ENCODE measurements around the gene STARD3NL. TPM values are rescaled to one million over a fixed set of nuclear protein-coding genes. Genes with fewer than 3 reads are reported as not detected.
A peak's percentile ranks its signal among the peaks of the same experiment; 100 is the strongest.

Gene STARD3NL
- total and polyA plus RNA-seq, 2 experiments from 2014 or later, result 55.1 to 55.3 TPM

DNA sequence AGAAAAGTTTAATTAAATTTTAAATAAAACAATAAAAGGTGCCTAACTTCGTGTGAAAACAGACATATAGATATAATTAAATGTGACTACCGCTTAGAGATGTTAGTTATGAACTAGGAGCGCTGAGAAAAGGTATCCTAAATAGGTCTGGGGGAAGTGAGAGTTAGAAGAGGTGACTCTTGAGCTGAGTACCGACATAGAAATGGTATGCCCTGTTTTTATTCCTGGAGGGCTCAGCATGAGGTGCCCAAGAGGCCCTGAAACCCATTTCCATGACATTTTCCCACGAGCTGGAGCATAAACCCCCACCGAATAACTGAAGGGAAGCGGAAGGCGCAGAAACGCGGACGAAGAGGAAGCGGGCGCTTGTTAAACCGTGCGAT is 433 bp upstream of the STARD3NL start:
- H3K4me1 ChIP-seq (ENCODE audit: insufficient read depth), result 0 out of 2 replicates have a peak, but pooled peaks cover 4% of the 10 kb centered on the region
- peaks cover 3% of the 10 kb centered on the region for H3K27me3 Mint-ChIP-seq (ENCODE audit: insufficient read depth, low read depth, poor library complexity)
- H3K36me3 ChIP-seq (ENCODE audit: insufficient read depth), result no peaks in the 10 kb centered on the region
- H2AFZ ChIP-seq, result peak overlapping the region; percentile 76
- peak overlapping the region; percentile 75 for H3K27ac ChIP-seq (ENCODE audit: low read depth)
- H3K27me3 ChIP-seq (ENCODE audit: insufficient read depth), result no peaks in the 10 kb centered on the region
- no peaks in the 10 kb centered on the region for H4K20me1 ChIP-seq (replicated peaks; ENCODE audit: insufficient read depth)
- H3K4me3 ChIP-seq, result peak overlapping the region; percentile 55
- no peak for DNase-seq (ENCODE audit: low spot score)
- H3K27ac Mint-ChIP-seq, result peak overlapping the region; percentile 95
- H3F3A ChIP-seq (replicated peaks; ENCODE audit: low read depth), result no peaks in the 10 kb centered on the region
- TF ChIP-seq STAT1 (IDR thresholded peaks at IDR 0.05; ENCODE audit: unreplicated experiment), result no peak
- TF ChIP-seq, protein P1, sequence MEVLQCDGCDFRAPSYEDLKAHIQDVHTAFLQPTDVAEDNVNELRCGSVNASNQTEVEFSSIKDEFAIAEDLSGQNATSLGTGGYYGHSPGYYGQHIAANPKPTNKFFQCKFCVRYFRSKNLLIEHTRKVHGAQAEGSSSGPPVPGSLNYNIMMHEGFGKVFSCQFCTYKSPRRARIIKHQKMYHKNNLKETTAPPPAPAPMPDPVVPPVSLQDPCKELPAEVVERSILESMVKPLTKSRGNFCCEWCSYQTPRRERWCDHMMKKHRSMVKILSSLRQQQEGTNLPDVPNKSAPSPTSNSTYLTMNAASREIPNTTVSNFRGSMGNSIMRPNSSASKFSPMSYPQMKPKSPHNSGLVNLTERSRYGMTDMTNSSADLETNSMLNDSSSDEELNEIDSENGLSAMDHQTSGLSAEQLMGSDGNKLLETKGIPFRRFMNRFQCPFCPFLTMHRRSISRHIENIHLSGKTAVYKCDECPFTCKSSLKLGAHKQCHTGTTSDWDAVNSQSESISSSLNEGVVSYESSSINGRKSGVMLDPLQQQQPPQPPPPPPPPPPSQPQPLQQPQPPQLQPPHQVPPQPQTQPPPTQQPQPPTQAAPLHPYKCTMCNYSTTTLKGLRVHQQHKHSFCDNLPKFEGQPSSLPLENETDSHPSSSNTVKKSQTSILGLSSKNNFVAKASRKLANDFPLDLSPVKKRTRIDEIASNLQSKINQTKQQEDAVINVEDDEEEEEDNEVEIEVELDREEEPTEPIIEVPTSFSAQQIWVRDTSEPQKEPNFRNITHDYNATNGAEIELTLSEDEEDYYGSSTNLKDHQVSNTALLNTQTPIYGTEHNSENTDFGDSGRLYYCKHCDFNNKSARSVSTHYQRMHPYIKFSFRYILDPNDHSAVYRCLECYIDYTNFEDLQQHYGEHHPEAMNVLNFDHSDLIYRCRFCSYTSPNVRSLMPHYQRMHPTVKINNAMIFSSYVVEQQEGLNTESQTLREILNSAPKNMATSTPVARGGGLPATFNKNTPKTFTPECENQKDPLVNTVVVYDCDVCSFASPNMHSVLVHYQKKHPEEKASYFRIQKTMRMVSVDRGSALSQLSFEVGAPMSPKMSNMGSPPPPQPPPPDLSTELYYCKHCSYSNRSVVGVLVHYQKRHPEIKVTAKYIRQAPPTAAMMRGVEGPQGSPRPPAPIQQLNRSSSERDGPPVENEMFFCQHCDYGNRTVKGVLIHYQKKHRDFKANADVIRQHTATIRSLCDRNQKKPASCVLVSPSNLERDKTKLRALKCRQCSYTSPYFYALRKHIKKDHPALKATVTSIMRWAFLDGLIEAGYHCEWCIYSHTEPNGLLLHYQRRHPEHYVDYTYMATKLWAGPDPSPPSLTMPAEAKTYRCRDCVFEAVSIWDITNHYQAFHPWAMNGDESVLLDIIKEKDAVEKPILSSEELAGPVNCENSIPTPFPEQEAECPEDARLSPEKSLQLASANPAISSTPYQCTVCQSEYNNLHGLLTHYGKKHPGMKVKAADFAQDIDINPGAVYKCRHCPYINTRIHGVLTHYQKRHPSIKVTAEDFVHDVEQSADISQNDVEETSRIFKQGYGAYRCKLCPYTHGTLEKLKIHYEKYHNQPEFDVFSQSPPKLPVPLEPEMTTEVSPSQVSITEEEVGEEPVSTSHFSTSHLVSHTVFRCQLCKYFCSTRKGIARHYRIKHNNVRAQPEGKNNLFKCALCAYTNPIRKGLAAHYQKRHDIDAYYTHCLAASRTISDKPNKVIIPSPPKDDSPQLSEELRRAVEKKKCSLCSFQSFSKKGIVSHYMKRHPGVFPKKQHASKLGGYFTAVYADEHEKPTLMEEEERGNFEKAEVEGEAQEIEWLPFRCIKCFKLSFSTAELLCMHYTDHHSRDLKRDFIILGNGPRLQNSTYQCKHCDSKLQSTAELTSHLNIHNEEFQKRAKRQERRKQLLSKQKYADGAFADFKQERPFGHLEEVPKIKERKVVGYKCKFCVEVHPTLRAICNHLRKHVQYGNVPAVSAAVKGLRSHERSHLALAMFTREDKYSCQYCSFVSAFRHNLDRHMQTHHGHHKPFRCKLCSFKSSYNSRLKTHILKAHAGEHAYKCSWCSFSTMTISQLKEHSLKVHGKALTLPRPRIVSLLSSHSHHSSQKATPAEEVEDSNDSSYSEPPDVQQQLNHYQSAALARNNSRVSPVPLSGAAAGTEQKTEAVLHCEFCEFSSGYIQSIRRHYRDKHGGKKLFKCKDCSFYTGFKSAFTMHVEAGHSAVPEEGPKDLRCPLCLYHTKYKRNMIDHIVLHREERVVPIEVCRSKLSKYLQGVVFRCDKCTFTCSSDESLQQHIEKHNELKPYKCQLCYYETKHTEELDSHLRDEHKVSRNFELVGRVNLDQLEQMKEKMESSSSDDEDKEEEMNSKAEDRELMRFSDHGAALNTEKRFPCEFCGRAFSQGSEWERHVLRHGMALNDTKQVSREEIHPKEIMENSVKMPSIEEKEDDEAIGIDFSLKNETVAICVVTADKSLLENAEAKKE (CRISPR knock-in tag; IDR thresholded peaks at IDR 0.05), result no peak
- TF ChIP-seq, protein P2, sequence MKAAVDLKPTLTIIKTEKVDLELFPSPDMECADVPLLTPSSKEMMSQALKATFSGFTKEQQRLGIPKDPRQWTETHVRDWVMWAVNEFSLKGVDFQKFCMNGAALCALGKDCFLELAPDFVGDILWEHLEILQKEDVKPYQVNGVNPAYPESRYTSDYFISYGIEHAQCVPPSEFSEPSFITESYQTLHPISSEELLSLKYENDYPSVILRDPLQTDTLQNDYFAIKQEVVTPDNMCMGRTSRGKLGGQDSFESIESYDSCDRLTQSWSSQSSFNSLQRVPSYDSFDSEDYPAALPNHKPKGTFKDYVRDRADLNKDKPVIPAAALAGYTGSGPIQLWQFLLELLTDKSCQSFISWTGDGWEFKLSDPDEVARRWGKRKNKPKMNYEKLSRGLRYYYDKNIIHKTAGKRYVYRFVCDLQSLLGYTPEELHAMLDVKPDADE (IDR thresholded peaks at IDR 0.05), result no peak
- TF ChIP-seq, protein P3, sequence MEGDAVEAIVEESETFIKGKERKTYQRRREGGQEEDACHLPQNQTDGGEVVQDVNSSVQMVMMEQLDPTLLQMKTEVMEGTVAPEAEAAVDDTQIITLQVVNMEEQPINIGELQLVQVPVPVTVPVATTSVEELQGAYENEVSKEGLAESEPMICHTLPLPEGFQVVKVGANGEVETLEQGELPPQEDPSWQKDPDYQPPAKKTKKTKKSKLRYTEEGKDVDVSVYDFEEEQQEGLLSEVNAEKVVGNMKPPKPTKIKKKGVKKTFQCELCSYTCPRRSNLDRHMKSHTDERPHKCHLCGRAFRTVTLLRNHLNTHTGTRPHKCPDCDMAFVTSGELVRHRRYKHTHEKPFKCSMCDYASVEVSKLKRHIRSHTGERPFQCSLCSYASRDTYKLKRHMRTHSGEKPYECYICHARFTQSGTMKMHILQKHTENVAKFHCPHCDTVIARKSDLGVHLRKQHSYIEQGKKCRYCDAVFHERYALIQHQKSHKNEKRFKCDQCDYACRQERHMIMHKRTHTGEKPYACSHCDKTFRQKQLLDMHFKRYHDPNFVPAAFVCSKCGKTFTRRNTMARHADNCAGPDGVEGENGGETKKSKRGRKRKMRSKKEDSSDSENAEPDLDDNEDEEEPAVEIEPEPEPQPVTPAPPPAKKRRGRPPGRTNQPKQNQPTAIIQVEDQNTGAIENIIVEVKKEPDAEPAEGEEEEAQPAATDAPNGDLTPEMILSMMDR (conservative IDR thresholded peaks at IDR 0.05; ENCODE audit: low read depth in 2 of 2), result no peak
- TF ChIP-seq EZH2 (IDR thresholded peaks at IDR 0.05; ENCODE audit: low read depth, unreplicated experiment), result no peak
- no peak for TF ChIP-seq JUNB (IDR thresholded peaks at IDR 0.05; ENCODE audit: unreplicated experiment)
- TF ChIP-seq, protein P4, sequence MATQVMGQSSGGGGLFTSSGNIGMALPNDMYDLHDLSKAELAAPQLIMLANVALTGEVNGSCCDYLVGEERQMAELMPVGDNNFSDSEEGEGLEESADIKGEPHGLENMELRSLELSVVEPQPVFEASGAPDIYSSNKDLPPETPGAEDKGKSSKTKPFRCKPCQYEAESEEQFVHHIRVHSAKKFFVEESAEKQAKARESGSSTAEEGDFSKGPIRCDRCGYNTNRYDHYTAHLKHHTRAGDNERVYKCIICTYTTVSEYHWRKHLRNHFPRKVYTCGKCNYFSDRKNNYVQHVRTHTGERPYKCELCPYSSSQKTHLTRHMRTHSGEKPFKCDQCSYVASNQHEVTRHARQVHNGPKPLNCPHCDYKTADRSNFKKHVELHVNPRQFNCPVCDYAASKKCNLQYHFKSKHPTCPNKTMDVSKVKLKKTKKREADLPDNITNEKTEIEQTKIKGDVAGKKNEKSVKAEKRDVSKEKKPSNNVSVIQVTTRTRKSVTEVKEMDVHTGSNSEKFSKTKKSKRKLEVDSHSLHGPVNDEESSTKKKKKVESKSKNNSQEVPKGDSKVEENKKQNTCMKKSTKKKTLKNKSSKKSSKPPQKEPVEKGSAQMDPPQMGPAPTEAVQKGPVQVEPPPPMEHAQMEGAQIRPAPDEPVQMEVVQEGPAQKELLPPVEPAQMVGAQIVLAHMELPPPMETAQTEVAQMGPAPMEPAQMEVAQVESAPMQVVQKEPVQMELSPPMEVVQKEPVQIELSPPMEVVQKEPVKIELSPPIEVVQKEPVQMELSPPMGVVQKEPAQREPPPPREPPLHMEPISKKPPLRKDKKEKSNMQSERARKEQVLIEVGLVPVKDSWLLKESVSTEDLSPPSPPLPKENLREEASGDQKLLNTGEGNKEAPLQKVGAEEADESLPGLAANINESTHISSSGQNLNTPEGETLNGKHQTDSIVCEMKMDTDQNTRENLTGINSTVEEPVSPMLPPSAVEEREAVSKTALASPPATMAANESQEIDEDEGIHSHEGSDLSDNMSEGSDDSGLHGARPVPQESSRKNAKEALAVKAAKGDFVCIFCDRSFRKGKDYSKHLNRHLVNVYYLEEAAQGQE (IDR thresholded peaks at IDR 0.05; ENCODE audit: unreplicated experiment), result no peak
- no peak for TF ChIP-seq NANOG (IDR thresholded peaks at IDR 0.05; ENCODE audit: borderline replicate concordance)
- TF ChIP-seq ZNF114 (CRISPR knock-in tag; IDR thresholded peaks at IDR 0.05), result no peak
- TF ChIP-seq EZH2phosphoT487 (IDR thresholded peaks at IDR 0.05; ENCODE audit: unreplicated experiment), result no peak
- no peak for TF ChIP-seq CREB1 (CRISPR knock-in tag; IDR thresholded peaks at IDR 0.05; ENCODE audit: low read depth)
- TF ChIP-seq POLR2AphosphoS5 (IDR thresholded peaks at IDR 0.05; ENCODE audit: low read depth), result no peak
- no peak for TF ChIP-seq ZNF331 (CRISPR knock-in tag; IDR thresholded peaks at IDR 0.05; ENCODE audit: low read depth)
- H3K9me3 Mint-ChIP-seq, result no peaks in the 10 kb centered on the region; the same call in 2 of the 3 replicates
- no peaks in the 10 kb centered on the region for H3K36me3 Mint-ChIP-seq (ENCODE audit: low read depth)
- peak overlapping the region; percentile 99 for H3K4me3 Mint-ChIP-seq
- H3K4me2 ChIP-seq, result peak overlapping the region; percentile 74
- peak; percentile 14 for ATAC-seq
- no peaks in the 10 kb centered on the region for H3K9me2 ChIP-seq (ENCODE audit: insufficient read depth)
- H3K79me2 ChIP-seq (replicated peaks; ENCODE audit: insufficient read depth), result peaks cover 41% of the 10 kb centered on the region
- H3K4me1 Mint-ChIP-seq, result peaks cover 15% of the 10 kb centered on the region
